HEK293 (cell line): Measurements from ENCODE around the gene RND2.

Experiments used
- AEBP2 ChIP-seq: fragments of 450-650 bp; formaldehyde crosslinking; IDR thresholded peaks from 2 replicates; pipeline ENCODE4 v1.5.1; 2016; ENCODE audit warnings: missing biosample characterization, missing genetic modification characterization, borderline replicate concordance
- FEZF1 ChIP-seq: fragments of 450-650 bp; formaldehyde crosslinking; IDR thresholded peaks from 2 replicates; pipeline ENCODE4 v1.5.1; 2016; ENCODE audit warnings: missing biosample characterization, missing genetic modification characterization
- GLI4 ChIP-seq: fragments of 450-650 bp; formaldehyde crosslinking; IDR thresholded peaks from 2 replicates; pipeline ENCODE4 v1.5.1; 2016; ENCODE audit warnings: missing biosample characterization, missing genetic modification characterization
- PRDM1 ChIP-seq: fragments of 450-650 bp; formaldehyde crosslinking; IDR thresholded peaks from 2 replicates; pipeline ENCODE4; 2016; ENCODE audit warnings: missing biosample characterization, missing genetic modification characterization
- PRDM10 ChIP-seq: fragments of 450-650 bp; formaldehyde crosslinking; IDR thresholded peaks from 2 replicates; pipeline ENCODE4 v1.5.1; 2016; ENCODE audit warnings: missing biosample characterization, missing genetic modification characterization
- WT1 ChIP-seq: fragments of 450-650 bp; formaldehyde crosslinking; IDR thresholded peaks from 2 replicates; pipeline ENCODE4 v1.5.1; 2016; ENCODE audit warnings: missing biosample characterization, missing genetic modification characterization
- ZBTB21 ChIP-seq: fragments of 450-650 bp; formaldehyde crosslinking; IDR thresholded peaks from 2 replicates; pipeline ENCODE4 v1.5.1; 2017; ENCODE audit warnings: missing biosample characterization, missing genetic modification characterization
- ZBTB8A ChIP-seq: fragments of 450-650 bp; formaldehyde crosslinking; IDR thresholded peaks from 2 replicates; pipeline ENCODE4 v1.5.1; 2016; ENCODE audit warnings: missing biosample characterization, missing genetic modification characterization
- ZFP37 ChIP-seq: fragments of 450-650 bp; formaldehyde crosslinking; IDR thresholded peaks from 2 replicates; pipeline ENCODE4 v1.5.1; 2016; ENCODE audit warnings: missing biosample characterization, missing genetic modification characterization
- ZNF24 ChIP-seq: fragments of 450-650 bp; formaldehyde crosslinking; IDR thresholded peaks from 2 replicates; pipeline ENCODE4 v1.5.1; 2016; ENCODE audit warnings: missing biosample characterization, missing genetic modification characterization
- ZNF311 ChIP-seq: fragments of 450-650 bp; formaldehyde crosslinking; IDR thresholded peaks from 2 replicates; pipeline ENCODE4 v1.5.1; 2017; ENCODE audit warnings: missing biosample characterization, missing genetic modification characterization, borderline replicate concordance
- ZNF324 ChIP-seq: fragments of 450-650 bp; formaldehyde crosslinking; IDR thresholded peaks from 2 replicates; pipeline ENCODE4 v1.5.1; 2016; ENCODE audit warnings: missing biosample characterization, missing genetic modification characterization
- ZNF335 ChIP-seq: fragments of 450-650 bp; formaldehyde crosslinking; conservative IDR thresholded peaks from 2 replicates; pipeline ENCODE4 v1.5.1; 2016; ENCODE audit warnings: missing biosample characterization, missing genetic modification characterization
- ZNF501 ChIP-seq: fragments of 450-650 bp; formaldehyde crosslinking; IDR thresholded peaks from 2 replicates; pipeline ENCODE4 v1.5.1; 2016; ENCODE audit warnings: missing biosample characterization, missing genetic modification characterization
- ZNF521 ChIP-seq: fragments of 450-650 bp; formaldehyde crosslinking; IDR thresholded peaks from 2 replicates; pipeline ENCODE4 v1.5.1; 2017; ENCODE audit warnings: missing biosample characterization, mild to moderate bottlenecking, missing genetic modification characterization
- ZNF530 ChIP-seq: fragments of 450-650 bp; formaldehyde crosslinking; IDR thresholded peaks from 2 replicates; pipeline ENCODE4 v1.5.1; 2016; ENCODE audit warnings: low read depth, missing biosample characterization, missing genetic modification characterization
- ZNF585B ChIP-seq: fragments of 450-650 bp; formaldehyde crosslinking; IDR thresholded peaks from 2 replicates; pipeline ENCODE4 v1.5.1; 2016; ENCODE audit warnings: missing biosample characterization, missing genetic modification characterization
- ZNF626 ChIP-seq: fragments of 450-650 bp; sonication (Bioruptor Pico); formaldehyde crosslinking; IDR thresholded peaks from 2 replicates; pipeline ENCODE4 v1.5.1; 2018; ENCODE audit warnings: missing biosample characterization, missing genetic modification characterization, inconsistent platforms
- ZNF660 ChIP-seq: fragments of 450-650 bp; IDR thresholded peaks from 2 replicates; pipeline ENCODE4 v1.5.1; 2018; ENCODE audit warnings: missing biosample characterization, mild to moderate bottlenecking, missing genetic modification characterization
- ZNF768 ChIP-seq: fragments of 450-650 bp; formaldehyde crosslinking; IDR thresholded peaks from 2 replicates; pipeline ENCODE4 v1.5.1; 2018; ENCODE audit warnings: missing biosample characterization, mild to moderate bottlenecking, missing genetic modification characterization
- ZSCAN16 ChIP-seq: fragments of 450-650 bp; formaldehyde crosslinking; IDR thresholded peaks from 2 replicates; pipeline ENCODE4 v1.5.1; 2016; ENCODE audit warnings: missing biosample characterization, missing genetic modification characterization
- ZXDB ChIP-seq: fragments of 450-650 bp; formaldehyde crosslinking; IDR thresholded peaks from 2 replicates; pipeline ENCODE4 v1.5.1; 2016; ENCODE audit warnings: missing biosample characterization, missing genetic modification characterization
- TF ChIP-seq, protein P1 (sequence below): fragments of 450-650 bp; formaldehyde crosslinking; IDR thresholded peaks from 2 replicates; pipeline ENCODE4 v1.5.1; 2017; ENCODE audit warnings: missing biosample characterization, missing genetic modification characterization
- TF ChIP-seq, protein P2 (sequence below): fragments of 450-650 bp; formaldehyde crosslinking; IDR thresholded peaks from 2 replicates; pipeline ENCODE4 v1.5.1; 2016; ENCODE audit warnings: missing biosample characterization, missing genetic modification characterization
- TF ChIP-seq, protein P3 (sequence below): fragments of 450-650 bp; formaldehyde crosslinking; IDR thresholded peaks from 2 replicates; pipeline ENCODE4 v1.5.1; 2016; ENCODE audit warnings: missing biosample characterization, missing genetic modification characterization
- TF ChIP-seq, protein P4 (sequence below): fragments of 450-650 bp; formaldehyde crosslinking; IDR thresholded peaks from 2 replicates; pipeline ENCODE4 v1.5.1; 2017; ENCODE audit warnings: missing biosample characterization, missing genetic modification characterization
- TF ChIP-seq, protein P5 (sequence below): fragments of 450-650 bp; formaldehyde crosslinking; IDR thresholded peaks from 2 replicates; pipeline ENCODE4 v1.5.1; 2016; ENCODE audit warnings: missing biosample characterization, missing genetic modification characterization

Gene RND2

GRCh38 chr17:43021741-43022512, 3.1 kb upstream of the RND2 start, which contains the start of gene VAT1 (continued):
- TF ChIP-seq ZNF24 (tag by site-specific recombination) (0 out of 2 replicates have a peak, but pooled peaks have one; percentile 37), PRDM1 (tag by site-specific recombination) (no peak), ZNF626 (tag by site-specific recombination) (no peak), ZNF768 (tag by site-specific recombination) (no peak), ZXDB (tag by site-specific recombination) (peak; percentile 66; the same call in 1 of the 2 replicates), GLI4 (tag by site-specific recombination) (no peak), ZNF585B (tag by site-specific recombination) (no peak; the same call in 1 of the 2 replicates), ZNF530 (tag by site-specific recombination) (no peak), FEZF1 (tag by site-specific recombination) (no peak), ZFP37 (tag by site-specific recombination) (0 out of 2 replicates have a peak, but pooled peaks have one; percentile 56), AEBP2 (tag by site-specific recombination) (no peak), ZNF324 (tag by site-specific recombination) (0 out of 2 replicates have a peak, but pooled peaks have one; percentile 13), ZNF311 (tag by site-specific recombination) (no peak), PRDM10 (tag by site-specific recombination) (peak; percentile 53; the same call in 1 of the 2 replicates), WT1 (tag by site-specific recombination) (no peak), ZBTB21 (tag by site-specific recombination) (no peak), ZNF660 (tag by site-specific recombination) (0 out of 2 replicates have a peak, but pooled peaks have one; percentile 51), ZNF335 (tag by site-specific recombination) (peak; percentile 46), ZSCAN16 (tag by site-specific recombination) (no peak), ZBTB8A (tag by site-specific recombination) (peak; percentile 78), ZNF501 (tag by site-specific recombination) (0 out of 2 replicates have a peak, but pooled peaks have one; percentile 34), ZNF521 (tag by site-specific recombination) (no peak)
- TF ChIP-seq, protein P1, sequence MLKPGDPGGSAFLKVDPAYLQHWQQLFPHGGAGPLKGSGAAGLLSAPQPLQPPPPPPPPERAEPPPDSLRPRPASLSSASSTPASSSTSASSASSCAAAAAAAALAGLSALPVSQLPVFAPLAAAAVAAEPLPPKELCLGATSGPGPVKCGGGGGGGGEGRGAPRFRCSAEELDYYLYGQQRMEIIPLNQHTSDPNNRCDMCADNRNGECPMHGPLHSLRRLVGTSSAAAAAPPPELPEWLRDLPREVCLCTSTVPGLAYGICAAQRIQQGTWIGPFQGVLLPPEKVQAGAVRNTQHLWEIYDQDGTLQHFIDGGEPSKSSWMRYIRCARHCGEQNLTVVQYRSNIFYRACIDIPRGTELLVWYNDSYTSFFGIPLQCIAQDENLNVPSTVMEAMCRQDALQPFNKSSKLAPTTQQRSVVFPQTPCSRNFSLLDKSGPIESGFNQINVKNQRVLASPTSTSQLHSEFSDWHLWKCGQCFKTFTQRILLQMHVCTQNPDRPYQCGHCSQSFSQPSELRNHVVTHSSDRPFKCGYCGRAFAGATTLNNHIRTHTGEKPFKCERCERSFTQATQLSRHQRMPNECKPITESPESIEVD (tag by site-specific recombination) = no peak
- TF ChIP-seq, protein P2, sequence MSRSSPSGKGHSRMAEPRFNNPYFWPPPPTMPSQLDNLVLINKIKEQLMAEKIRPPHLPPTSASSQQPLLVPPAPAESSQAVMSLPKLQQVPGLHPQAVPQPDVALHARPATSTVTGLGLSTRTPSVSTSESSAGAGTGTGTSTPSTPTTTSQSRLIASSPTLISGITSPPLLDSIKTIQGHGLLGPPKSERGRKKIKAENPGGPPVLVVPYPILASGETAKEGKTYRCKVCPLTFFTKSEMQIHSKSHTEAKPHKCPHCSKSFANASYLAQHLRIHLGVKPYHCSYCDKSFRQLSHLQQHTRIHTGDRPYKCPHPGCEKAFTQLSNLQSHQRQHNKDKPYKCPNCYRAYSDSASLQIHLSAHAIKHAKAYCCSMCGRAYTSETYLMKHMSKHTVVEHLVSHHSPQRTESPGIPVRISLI (tag by site-specific recombination) = no peak
- TF ChIP-seq, protein P3, sequence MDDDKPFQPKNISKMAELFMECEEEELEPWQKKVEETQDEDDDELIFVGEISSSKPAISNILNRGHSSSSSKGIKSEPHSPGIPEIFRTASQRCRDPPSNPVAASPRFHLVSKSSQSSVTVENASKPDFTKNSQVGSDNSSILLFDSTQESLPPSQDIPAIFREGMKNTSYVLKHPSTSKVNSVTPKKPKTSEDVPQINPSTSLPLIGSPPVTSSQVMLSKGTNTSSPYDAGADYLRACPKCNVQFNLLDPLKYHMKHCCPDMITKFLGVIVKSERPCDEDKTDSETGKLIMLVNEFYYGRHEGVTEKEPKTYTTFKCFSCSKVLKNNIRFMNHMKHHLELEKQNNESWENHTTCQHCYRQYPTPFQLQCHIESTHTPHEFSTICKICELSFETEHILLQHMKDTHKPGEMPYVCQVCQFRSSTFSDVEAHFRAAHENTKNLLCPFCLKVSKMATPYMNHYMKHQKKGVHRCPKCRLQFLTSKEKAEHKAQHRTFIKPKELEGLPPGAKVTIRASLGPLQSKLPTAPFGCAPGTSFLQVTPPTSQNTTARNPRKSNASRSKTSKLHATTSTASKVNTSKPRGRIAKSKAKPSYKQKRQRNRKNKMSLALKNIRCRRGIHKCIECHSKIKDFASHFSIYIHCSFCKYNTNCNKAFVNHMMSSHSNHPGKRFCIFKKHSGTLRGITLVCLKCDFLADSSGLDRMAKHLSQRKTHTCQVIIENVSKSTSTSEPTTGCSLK (tag by site-specific recombination) = no peak
- TF ChIP-seq, protein P4, sequence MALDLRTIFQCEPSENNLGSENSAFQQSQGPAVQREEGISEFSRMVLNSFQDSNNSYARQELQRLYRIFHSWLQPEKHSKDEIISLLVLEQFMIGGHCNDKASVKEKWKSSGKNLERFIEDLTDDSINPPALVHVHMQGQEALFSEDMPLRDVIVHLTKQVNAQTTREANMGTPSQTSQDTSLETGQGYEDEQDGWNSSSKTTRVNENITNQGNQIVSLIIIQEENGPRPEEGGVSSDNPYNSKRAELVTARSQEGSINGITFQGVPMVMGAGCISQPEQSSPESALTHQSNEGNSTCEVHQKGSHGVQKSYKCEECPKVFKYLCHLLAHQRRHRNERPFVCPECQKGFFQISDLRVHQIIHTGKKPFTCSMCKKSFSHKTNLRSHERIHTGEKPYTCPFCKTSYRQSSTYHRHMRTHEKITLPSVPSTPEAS = no peak
- TF ChIP-seq, protein P5, sequence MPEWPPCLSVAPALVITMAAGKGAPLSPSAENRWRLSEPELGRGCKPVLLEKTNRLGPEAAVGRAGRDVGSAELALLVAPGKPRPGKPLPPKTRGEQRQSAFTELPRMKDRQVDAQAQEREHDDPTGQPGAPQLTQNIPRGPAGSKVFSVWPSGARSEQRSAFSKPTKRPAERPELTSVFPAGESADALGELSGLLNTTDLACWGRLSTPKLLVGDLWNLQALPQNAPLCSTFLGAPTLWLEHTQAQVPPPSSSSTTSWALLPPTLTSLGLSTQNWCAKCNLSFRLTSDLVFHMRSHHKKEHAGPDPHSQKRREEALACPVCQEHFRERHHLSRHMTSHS (tag by site-specific recombination) = no peak
